ENCODE measurements around the gene DPYD.
"Not testable (repeated sequence)": the region's sequence is repeated elsewhere in the genome, so short reads cannot be mapped to it uniquely, and the experiment has no call there.

The DPYD gene

DNA sequence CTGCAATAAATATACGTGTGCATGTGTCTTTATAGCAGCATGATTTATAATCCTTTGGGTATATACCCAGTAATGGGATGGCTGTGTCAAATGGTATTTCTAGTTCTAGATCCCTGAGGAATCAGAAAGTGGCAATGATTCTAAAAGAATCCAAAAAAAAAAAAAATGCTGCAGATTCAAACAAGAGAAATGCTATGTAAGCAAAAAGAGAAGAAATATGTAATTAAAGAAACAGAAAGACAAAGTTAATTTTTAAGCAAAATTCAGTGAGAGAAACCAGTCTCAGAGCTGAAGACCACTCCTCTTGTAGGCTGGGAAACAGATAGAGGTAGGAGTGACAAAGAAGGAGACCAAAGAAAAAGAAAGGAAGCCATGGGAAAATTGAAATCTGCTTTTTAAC, 571.0 kb downstream of the DPYD start:
- DNase-seq: not testable (repeated sequence)

DNA sequence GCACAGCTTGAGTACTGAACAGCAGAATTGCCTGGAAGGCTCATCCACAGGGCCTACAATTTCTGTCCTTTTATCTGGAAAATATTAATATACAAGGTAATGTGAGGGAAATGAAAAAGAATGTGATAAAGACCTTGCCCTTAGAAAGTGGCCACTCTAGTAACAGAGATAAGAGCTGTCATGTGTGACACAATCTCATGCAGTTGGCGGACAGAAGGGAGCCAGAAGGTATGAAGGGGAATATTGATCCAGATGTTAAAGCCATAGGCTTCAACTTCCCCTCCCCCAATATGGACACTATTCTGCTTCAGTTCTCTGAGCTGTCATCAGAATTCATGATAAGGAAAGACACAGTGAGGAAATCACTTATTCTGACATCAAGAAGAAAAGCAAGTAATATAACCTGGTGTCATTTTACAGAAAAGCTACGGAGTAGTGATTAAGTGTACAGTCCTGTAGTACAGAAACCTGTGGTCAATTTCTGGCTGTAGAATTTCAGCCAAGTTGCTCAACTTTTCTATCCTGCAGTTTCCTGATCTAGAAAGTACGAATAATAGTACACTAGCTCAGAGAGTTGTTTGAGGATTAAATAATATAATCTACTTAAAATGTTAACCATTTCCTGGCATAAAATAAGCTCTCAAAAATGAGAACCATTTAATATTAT, 572.1 kb downstream of the DPYD start:
- no peak for DNase-seq

DNA sequence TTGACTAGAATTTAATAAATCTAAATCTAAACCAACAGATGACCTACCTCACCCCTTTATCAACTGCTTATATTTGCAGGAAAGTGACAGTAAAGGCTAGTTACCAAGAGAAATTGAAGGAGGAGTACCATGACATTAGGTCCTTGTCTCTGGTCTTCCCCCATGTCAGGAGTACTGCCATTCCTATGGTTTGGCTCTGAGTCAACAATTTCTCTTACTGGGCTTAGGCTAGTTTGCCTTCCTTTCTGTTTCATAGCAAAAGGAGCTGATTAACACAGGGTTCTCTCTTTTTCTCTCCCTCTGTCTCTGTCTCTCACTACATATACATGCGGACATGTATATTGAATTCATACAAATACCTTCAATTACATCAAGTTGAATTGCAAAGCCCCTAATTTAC, 579.9 kb downstream of the DPYD start:
- DNase-seq: no peak

GRCh38 chr1:97338347-97338746, 582.5 kb downstream of the DPYD start:
- DNase-seq: no peak

DNA sequence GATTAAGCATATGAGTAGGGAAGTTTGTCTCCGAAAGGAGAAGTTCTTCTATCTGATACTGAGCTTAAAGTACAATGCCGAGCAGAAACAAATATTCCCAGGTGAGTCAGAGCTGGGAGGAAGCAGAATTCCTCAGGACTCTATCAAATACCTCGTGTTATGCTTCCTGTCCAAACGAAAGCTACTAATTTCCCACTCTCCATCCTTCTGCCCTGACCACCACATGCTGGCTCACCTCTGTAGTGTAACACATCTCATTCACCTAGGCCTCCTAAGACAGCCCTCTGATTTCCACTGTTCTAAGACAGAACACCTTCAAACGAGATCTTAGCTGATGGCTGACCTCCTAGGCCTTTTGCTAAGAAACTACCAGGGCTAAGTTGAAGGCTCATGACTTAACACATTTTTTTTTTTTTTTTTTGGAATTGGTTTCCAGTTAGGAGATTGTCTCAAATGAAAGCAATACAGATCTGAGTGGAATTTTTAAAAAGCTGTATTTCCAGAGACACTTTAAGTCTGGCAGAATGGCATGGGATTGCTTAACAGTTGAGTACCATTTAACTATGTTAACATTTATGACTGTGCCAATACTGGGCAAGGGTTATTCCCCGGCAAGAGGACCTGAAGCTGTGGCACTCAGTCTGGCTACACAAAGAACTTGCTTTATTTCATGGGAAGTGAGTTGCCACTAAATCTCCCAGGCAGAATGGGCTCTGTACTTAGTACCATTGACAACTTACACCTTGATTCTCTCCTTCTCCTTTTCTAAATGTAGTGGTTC, 583.4 kb downstream of the DPYD start:
- DNase-seq: no peak

- no peak for DNase-seq
Measured at GRCh38 chr1:97334454-97334853, 586.4 kb downstream of the DPYD start.

DNA sequence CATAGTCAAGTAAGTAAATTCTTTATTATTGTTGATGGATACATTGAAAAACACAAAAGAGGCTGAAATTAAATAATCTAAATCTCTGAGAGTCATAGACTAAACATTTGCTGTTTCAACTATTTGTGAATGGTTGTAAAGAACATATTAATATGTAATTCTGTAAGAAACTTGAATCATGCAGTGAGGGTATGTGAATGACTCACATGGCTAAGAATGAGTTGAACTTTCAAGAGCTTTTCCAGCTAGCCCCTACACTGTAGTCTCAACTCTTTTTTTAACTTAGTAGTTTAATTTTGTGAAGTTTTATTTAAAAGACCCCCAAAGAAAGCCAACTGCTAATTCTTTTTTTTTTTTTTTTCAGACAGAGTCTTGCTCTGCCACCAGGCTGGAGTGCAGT, 588.1 kb downstream of the DPYD start:
- DNase-seq: no peak

DNA sequence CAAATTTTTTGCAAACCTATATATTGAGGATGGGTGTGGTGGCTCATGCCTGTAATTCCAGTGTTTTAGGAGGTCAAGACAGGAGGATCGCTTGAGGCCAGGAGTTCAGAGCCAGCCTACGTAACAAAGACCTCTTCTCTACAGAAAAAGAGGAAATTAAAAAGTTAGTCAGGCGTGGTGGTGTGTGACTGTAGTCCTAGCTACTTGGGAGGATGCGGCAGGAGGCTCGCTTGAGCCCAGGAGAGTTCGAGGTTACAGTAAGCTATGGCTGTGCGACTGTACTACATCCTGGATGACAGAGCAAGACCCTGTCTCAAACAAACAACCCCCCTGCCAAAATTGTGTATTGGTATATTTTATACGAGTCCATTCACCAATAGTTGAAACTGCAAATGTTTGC, 589.7 kb downstream of the DPYD start:
- no peak for DNase-seq

GRCh38 chr1:97314685-97315084, 606.1 kb downstream of the DPYD start:
- no peak for DNase-seq

GRCh38 chr1:97308131-97308530, 612.7 kb downstream of the DPYD start:
- no peak for DNase-seq

DNA sequence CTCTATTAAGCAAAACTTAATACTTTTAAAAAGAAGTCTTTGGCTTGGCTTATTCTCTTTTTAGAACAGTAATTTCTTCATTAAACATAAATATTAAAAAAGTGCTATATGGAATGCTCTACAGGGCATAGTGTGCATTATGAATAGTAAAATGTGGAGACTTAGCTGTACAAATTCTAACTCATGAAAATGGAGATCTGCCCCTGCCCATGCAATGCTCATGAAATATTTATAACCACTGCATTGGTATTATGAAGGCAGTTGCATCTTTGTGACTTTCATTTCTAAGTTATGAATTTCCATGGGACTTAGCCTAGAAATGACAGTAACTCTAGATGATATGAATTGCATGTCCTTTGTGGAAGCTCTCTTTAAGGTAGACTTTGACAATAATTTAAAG, 613.3 kb downstream of the DPYD start:
- no peak for DNase-seq

DNA sequence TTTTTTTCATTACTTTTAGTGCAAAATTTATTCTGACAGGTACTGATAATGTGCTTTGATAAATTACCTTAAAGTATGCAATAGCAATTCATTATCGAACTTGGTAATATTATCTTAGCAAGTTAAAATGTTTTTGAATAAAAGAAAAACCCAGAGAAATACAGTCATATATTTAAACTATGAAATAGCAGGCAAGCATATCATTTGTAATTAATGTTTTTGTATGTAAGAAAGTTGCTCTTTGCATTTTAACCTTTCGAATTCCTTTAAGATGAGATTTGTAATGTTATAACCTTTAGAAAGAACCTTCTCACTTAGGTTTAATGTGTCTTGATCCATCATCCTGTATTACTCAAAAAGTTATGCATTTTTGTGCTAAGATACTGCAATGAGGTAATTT, 613.7 kb downstream of the DPYD start:
- no peak for DNase-seq

DNA sequence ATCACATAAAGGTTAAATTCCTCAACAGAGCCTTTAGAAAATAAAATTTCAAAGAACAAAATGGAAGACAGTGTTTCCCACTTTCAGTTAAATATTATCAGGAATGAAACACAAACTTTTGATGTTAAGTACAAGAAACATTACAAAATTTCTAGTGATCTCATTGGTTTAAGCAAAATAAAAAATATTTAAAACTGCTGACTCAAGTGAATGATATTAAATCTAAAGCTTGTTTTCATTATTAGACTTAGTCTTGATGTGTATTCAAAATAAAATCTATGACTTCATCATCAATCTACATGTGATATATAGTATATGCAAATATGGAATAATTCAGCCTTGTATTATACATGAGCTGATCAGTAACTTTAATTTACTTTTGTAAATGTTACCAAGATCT, 614.3 kb downstream of the DPYD start:
- no peak for DNase-seq

- DNase-seq: no peak
Measured at GRCh38 chr1:97304366-97304765, 616.5 kb downstream of the DPYD start.

DNA sequence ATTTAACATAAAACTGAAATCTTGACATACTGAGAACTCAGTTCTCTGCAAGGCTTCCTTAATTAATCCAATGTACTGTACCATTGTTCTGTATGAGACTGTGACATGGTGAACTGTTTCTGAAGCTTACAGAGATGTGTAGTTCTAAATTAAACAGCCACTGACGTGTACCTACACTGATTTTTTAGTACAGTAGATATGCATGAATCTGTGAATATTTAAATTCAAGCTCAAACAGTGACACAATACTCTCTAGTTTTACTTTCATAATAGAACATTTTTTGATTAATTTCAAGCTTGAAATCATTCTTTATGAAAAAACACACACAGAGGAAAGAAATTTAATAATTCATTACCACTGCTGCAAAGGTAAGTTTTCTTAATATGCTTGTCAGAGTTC, 621.9 kb downstream of the DPYD start:
- no peak for DNase-seq

DNA sequence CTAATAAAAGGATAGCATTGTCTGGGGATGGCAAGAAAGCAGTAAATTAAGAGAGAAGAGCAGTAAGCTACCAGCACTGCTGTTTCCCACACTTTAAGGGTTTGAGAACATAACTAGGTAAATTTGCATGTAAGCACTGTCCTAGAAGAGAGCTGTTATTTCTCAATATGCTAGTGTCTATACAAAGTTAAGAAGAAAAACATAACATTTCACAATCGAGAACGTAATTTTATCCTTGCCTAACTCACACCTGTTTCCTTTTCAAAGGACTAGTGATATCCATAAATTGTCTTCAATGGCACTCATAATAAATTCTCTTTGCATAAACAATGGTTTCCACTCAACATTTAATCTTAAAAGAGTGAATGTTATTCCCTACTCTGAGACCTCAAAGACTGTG, 623.2 kb downstream of the DPYD start:
- no peak for DNase-seq

DNA sequence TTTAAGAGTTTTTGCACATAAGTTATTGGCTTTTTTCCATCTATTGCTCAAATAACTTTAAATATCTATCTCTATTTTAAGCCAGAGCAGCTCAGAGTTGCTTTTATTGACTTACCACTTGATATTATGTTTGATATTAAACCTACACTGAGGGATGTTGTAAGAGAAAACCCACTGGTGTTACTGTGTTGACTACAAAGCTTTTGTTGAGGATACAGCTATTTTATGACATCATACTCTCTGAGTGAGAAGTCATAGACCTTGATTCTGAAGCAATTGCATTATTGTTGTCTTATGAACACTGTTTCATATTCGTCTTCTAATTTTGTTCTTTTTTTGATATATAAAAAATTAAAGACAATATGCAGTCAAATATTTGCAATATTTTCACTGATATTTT, 638.9 kb downstream of the DPYD start:
- DNase-seq: no peak

DNA sequence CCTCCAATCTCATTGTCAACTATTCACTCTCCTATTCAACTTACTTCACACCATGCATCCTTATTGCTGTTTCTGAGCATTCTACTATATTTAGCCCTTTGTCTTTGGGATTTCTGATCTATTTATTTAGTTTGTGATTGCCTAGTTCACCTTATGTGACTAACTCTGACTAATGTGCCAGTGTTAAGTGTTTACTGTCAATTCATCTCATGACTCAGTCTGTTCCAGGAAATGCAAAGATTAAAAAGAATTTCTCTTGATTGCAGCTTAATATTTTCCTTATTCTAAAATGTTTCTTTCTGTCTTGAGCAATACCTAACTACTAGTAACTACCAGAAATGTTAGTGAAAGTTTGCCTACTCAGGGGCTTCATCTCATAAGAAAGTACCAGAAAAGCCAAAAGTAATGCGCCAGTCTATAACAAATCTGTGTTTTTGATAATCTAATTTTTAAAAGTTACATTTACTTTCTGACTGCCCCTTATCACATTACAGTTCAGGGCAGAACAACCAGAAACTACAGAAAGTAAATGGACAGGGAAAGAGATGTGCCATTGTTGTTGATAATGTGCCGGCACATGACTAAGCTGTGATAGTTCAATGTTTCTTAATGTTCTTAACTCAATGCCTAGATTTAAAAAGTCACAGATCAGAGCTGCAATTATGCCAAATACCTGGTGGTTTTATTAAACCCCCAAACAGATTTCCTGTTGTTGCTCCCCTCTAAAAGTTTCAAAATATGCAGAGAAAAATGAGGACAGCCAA, 642.8 kb downstream of the DPYD start:
- no peak for DNase-seq

- no peak for DNase-seq
Measured at GRCh38 chr1:97271916-97272788, 648.7 kb downstream of the DPYD start.

- no peak for DNase-seq
Measured at GRCh38 chr1:97270508-97271307, 650.1 kb downstream of the DPYD start.

- no peak for DNase-seq
Measured at GRCh38 chr1:97265630-97266029, 655.2 kb downstream of the DPYD start.

- no peak for DNase-seq
Measured at GRCh38 chr1:97262842-97263241, 658.0 kb downstream of the DPYD start.

Data from GOT3 (cell line).